ENCODE measurements around the gene ARHGEF4.

DNA sequence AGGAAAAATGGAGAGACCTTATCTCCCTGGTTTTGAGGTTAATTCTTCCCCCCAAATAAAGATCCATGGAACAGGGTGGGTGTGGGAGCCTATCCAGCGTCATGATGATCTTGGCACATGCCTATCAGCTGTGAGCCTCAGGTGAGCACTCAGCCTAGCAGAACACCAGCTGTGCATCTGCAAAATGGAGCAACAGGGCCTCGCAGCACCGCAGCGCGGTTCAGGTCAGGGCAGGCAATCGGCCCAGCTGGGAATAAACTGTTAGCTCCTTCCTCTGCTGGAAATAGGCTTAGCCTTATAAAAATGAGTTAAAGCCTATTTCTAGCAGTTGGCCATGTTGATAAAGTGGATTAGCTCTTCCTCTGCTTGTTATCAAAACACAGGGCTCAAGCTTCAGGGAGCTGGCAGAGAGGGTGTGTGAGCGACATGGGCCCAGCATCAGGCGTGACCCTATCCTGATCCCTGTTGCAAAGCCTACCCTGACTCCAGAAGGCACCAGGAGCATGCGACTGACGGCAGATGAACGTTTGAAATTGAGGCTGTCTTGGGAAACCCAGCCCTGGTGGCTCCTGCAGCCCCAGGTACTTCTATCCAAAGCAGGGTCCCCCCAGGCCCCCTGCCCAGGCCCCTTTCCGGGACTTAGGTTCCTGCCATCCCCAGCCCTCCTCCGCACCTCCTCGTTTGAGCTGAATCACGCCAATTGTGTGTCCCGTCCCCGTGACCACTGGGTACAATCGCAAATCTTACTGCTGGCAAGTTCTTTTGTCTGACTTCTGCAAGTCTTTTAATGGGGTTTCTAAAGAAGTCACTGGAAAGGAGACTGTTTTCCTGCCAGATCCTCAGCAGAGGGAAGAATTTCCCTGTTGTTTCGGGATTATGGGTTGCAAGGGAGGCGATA, 35.4 kb downstream of the ARHGEF4 start:
- TF ChIP-seq, protein P1, sequence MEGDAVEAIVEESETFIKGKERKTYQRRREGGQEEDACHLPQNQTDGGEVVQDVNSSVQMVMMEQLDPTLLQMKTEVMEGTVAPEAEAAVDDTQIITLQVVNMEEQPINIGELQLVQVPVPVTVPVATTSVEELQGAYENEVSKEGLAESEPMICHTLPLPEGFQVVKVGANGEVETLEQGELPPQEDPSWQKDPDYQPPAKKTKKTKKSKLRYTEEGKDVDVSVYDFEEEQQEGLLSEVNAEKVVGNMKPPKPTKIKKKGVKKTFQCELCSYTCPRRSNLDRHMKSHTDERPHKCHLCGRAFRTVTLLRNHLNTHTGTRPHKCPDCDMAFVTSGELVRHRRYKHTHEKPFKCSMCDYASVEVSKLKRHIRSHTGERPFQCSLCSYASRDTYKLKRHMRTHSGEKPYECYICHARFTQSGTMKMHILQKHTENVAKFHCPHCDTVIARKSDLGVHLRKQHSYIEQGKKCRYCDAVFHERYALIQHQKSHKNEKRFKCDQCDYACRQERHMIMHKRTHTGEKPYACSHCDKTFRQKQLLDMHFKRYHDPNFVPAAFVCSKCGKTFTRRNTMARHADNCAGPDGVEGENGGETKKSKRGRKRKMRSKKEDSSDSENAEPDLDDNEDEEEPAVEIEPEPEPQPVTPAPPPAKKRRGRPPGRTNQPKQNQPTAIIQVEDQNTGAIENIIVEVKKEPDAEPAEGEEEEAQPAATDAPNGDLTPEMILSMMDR (IDR thresholded peaks at IDR 0.05; ENCODE audit: low read length), result no peak
- TF ChIP-seq EZH2 (optimal IDR thresholded peaks at IDR 0.05; ENCODE audit: low read depth, low read length) (no peak), EZH2phosphoT487 (IDR thresholded peaks at IDR 0.05; ENCODE audit: low read length) (no peak)
